Activated CD8-positive, alpha-beta T cell treated with anti-CD3 and anti-CD28 coated beads for 36 hours (primary cell): Measurements from ENCODE around the gene ZDHHC16. TPM values are rescaled to one million over a fixed set of nuclear protein-coding genes. Genes with fewer than 3 reads are reported as not detected.

ENCODE experiments used
- ATAC-seq: fragments of 200-7000 bp; cut with Tn5 transposase; one replicate; pipeline ENCODE4 v1.10.0; 2021; ENCODE audit warnings: mild to moderate bottlenecking, moderate library complexity
- CTCF ChIA-PET: fragments of 350-600 bp; sonication (Branson Sonifier 250); formaldehyde crosslinking; loops from one replicate; lab custom pipeline; 2021; ENCODE audit warnings: antibody characterized with exemption; lab: Charles Lee
- POLR2A ChIA-PET: fragments of 350-600 bp; sonication (Branson Sonifier 250); formaldehyde crosslinking; loops from one replicate; lab custom pipeline; 2021; ENCODE audit warnings: antibody characterized with exemption; lab: Charles Lee
- DNase-seq: peaks from one replicate; pipeline ENCODE4 v3.0.0-alpha.2; 2020
- H3K27ac Mint-ChIP-seq: one replicate; pipeline ENCODE4 v1.8.0; 2021; ENCODE audit warnings: mild to moderate bottlenecking, mixed read lengths
- H3K27me3 Mint-ChIP-seq: one replicate; pipeline ENCODE4 v1.8.0; 2021; ENCODE audit warnings: mixed read lengths
- H3K36me3 Mint-ChIP-seq: one replicate; pipeline ENCODE4 v1.8.0; 2021; ENCODE audit warnings: low read depth, mixed read lengths
- H3K4me1 Mint-ChIP-seq: one replicate; pipeline ENCODE4 v1.8.0; 2021; ENCODE audit warnings: low read depth, mixed read lengths
- H3K4me3 Mint-ChIP-seq: one replicate; pipeline ENCODE4 v1.8.0; 2021; ENCODE audit warnings: mild to moderate bottlenecking, moderate library complexity, mixed read lengths
- H3K9me3 Mint-ChIP-seq: one replicate; pipeline ENCODE4 v1.8.0; 2021; ENCODE audit warnings: mixed read lengths
- intact Hi-C: fragments of 100-400 bp; cut with micrococcal nuclease; formaldehyde crosslinking; loops from one replicate; pipeline ENCODE4 v1.10.0; 2022
- total RNA-seq, 2 experiments: library from RNA; stranded (reverse); gene quantifications; one replicate each; pipeline ENCODE4 v1.2.3, GENCODE V29; 2021
- TF ChIP-seq, protein P1 (sequence below): fragments of 200-600 bp; IDR thresholded peaks from one replicate; pipeline ENCODE4 v1.8.0; 2022; ENCODE audit warnings: antibody characterized with exemption, mild to moderate bottlenecking

The ZDHHC16 gene
- total RNA-seq, 2 experiments from 2014 or later: 23.8 to 25.2 TPM

DNA sequence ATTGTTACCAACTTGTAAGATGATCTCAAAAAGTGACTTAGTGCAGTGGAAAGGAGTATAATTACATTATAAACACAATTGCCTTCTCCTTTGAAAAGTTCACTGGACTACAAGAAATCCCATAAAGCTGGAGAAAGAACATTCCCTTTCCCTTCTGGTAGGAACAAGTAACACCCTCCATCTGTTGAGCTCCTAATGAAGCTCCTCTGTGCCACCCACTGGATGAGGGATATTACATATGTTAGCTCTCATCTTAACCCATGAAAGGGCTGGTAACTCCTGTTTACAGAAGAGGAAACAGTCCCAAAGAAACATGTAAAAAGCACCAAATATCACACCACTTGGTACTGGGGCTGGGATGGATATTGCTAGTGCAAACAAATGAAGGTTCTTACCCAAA, 11.9 kb upstream of the ZDHHC16 start:
- TF ChIP-seq, protein P1, sequence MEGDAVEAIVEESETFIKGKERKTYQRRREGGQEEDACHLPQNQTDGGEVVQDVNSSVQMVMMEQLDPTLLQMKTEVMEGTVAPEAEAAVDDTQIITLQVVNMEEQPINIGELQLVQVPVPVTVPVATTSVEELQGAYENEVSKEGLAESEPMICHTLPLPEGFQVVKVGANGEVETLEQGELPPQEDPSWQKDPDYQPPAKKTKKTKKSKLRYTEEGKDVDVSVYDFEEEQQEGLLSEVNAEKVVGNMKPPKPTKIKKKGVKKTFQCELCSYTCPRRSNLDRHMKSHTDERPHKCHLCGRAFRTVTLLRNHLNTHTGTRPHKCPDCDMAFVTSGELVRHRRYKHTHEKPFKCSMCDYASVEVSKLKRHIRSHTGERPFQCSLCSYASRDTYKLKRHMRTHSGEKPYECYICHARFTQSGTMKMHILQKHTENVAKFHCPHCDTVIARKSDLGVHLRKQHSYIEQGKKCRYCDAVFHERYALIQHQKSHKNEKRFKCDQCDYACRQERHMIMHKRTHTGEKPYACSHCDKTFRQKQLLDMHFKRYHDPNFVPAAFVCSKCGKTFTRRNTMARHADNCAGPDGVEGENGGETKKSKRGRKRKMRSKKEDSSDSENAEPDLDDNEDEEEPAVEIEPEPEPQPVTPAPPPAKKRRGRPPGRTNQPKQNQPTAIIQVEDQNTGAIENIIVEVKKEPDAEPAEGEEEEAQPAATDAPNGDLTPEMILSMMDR: no peak
- DNase-seq (no peak), ATAC-seq (no peak)
- H3K27me3 Mint-ChIP-seq: no peaks in the 10 kb centered on the region
- no peaks in the 10 kb centered on the region for H3K9me3 Mint-ChIP-seq
- POLR2A ChIA-PET: interaction anchor here (0.9 to 2.9 kb wide), 6 partner anchors 10 to 33 kb away, joined by 4 to 26 read pairs (median 8); partner anchors contain the start of genes EXOSC1 and ZDHHC16
- H3K4me1 Mint-ChIP-seq: peaks cover 11% of the 10 kb centered on the region
- H3K27ac Mint-ChIP-seq: peak overlapping the region; percentile 66
- CTCF ChIA-PET: interaction anchor here (0.8 to 1.2 kb wide), 3 partner anchors 12 to 28 kb away, joined by 4 to 7 read pairs (median 5); partner anchors contain the start of genes EXOSC1 and ZDHHC16
- intact Hi-C loops: no loop called here
- peaks cover 53% of the 10 kb centered on the region for H3K36me3 Mint-ChIP-seq
- no peak overlapping the region for H3K4me3 Mint-ChIP-seq

DNA sequence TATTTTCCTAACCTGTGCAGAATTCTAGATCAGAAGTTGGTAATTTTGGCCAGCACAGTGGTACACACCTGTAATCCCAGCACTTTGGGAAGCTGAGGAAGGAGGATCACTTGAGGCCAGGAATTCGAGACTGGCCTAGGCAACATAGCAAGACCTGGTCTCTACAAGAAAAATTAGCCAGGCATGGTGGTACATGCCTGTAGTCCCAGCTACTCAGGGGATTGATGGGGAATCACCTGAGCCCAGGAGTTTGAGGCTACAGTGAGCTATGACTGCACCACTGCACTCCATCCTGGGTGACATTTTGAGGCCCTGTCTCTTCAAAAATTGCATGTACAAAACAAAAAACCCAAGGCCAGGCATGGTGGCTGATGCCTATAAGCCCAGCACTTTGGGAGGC, 11.4 kb upstream of the ZDHHC16 start:
- Mint-ChIP-seq H3K36me3 (peaks cover 48% of the 10 kb centered on the region), H3K4me3 (no peak overlapping the region), H3K27ac (peak overlapping the region; percentile 66), H3K4me1 (peaks cover 7% of the 10 kb centered on the region), H3K27me3 (no peaks in the 10 kb centered on the region), H3K9me3 (no peaks in the 10 kb centered on the region)
- POLR2A ChIA-PET: interaction anchor here (0.9 to 2.9 kb wide), 7 partner anchors 9 to 32 kb away, joined by 4 to 26 read pairs (median 7); partner anchors contain the start of genes EXOSC1 and ZDHHC16
- ATAC-seq (peak; percentile 56), DNase-seq (no peak)
- TF ChIP-seq, protein P1: no peak
- intact Hi-C loops: no loop called here
- CTCF ChIA-PET: interaction anchor here (1.1 to 1.2 kb wide), 2 partner anchors 11 to 27 kb away, joined by 4 to 7 read pairs; partner anchors contain the start of genes EXOSC1 and ZDHHC16

DNA sequence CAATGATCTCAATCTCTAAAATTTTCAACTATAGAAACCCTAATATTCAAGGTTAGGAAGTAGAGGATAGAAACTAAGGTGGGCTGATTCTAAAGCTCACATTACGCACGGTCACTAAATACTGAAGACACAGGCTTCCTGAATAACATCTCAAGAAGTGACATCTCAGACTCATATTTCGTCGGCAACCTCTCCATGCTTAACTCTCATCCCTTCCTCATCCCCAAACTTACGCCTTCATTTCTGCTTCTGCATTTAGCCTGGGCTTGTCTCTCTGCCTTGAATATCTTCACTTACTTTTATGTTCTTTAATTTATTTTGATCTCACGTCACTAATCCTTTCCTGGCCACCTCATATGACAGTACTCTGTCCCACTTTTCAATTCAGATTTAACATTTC, 10.8 kb upstream of the ZDHHC16 start:
- DNase-seq (no peak), ATAC-seq (no peak)
- Mint-ChIP-seq H3K27ac (peak overlapping the region; percentile 66), H3K36me3 (peaks cover 43% of the 10 kb centered on the region), H3K4me1 (peaks cover 8% of the 10 kb centered on the region), H3K4me3 (no peak overlapping the region), H3K27me3 (no peaks in the 10 kb centered on the region), H3K9me3 (no peaks in the 10 kb centered on the region)
- ChIA-PET POLR2A (interaction anchor here (0.8 to 2.9 kb wide), 5 partner anchors 9 to 32 kb away, joined by 3 to 26 read pairs (median 5); partner anchors contain the start of genes EXOSC1 and ZDHHC16), CTCF (interaction anchor here (1.2 kb wide), 1 partner anchor 10 kb away, joined by 4 read pairs; the partner anchor contains the start of genes EXOSC1 and ZDHHC16)
- intact Hi-C loops: no loop called here
- TF ChIP-seq, protein P1: no peak

DNA sequence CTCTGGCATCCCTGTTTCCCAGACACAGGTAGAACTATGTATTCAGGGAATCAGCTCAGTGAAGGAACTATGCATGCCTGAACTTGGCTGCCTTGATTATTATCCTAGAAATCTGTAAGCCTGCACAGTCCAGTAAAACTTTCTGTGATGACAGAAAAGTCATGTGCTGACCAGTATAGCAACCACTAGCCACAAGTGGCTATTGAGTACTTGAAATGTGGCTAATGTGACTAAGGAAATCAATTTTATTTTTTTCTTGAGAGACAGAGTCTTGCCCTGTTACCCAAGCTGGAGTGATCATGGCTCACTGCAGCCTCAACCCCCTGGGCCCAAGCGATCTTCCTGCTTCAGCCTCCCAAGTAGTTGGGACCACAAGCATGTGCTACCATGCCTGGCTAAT, 3.7 kb upstream of the ZDHHC16 start:
- H3K4me3 Mint-ChIP-seq: no peak overlapping the region
- H3K4me1 Mint-ChIP-seq: peaks cover 24% of the 10 kb centered on the region
- H3K36me3 Mint-ChIP-seq: peaks cover 20% of the 10 kb centered on the region
- no peak for ATAC-seq
- TF ChIP-seq, protein P1: no peak
- H3K9me3 Mint-ChIP-seq: no peaks in the 10 kb centered on the region
- ChIA-PET POLR2A (interaction anchor here (1.0 to 4.6 kb wide), 7 partner anchors 8 to 52 kb away, joined by 3 to 26 read pairs (median 4); partner anchors contain the start of gene RRP12), CTCF (interaction anchor here (1.0 to 1.5 kb wide), 4 partner anchors 14 to 34 kb away, joined by 3 to 5 read pairs (median 4); no protein-coding TSS in a partner anchor)
- intact Hi-C loops: loop anchor here (5.0 kb wide), 1 partner anchor 35 kb away; no protein-coding TSS in a partner anchor
- H3K27ac Mint-ChIP-seq: no peak overlapping the region
- no peaks in the 10 kb centered on the region for H3K27me3 Mint-ChIP-seq
- no peak for DNase-seq

DNA sequence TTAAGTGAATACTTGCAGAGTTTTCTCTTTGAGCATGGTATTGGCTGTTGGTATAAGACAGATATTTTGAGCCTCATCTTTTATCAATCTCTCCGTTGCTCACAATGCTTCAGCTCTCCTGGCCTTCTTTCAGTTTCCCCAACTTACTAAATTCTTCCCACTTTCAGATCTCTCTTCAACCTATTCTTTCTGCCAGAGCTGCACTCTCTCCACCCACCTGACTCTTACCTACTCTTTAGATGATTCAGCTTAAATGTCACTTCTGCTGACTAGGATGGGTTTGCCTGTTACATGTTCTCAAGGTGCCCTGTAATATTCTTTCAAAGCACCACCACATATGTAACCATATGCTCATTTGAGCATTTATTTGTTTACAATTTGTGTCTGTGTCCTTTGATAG, 1.8 kb upstream of the ZDHHC16 start:
- peak overlapping the region; percentile 97 for H3K4me3 Mint-ChIP-seq
- DNase-seq (no peak), ATAC-seq (no peak)
- intact Hi-C loops: loop anchor here (5.0 kb wide), 1 partner anchor 37 kb away; no protein-coding TSS in a partner anchor
- H3K27me3 Mint-ChIP-seq: no peaks in the 10 kb centered on the region
- no peaks in the 10 kb centered on the region for H3K9me3 Mint-ChIP-seq
- ChIA-PET CTCF (interaction anchor here (1.4 to 1.9 kb wide), 7 partner anchors 16 to 44 kb away, joined by 3 to 19 read pairs (median 5); partner anchors contain the start of gene RRP12), POLR2A (interaction anchor here (0.8 to 4.6 kb wide), 7 partner anchors 9 to 44 kb away, joined by 3 to 26 read pairs (median 6); partner anchors contain the start of gene RRP12)
- TF ChIP-seq, protein P1: no peak
- peaks cover 20% of the 10 kb centered on the region for H3K36me3 Mint-ChIP-seq
- H3K27ac Mint-ChIP-seq: peak overlapping the region; percentile 58
- peaks cover 36% of the 10 kb centered on the region for H3K4me1 Mint-ChIP-seq
